HCT116 (cell line): ENCODE results near the gene FAM163B. TPM values are rescaled to one million over a fixed set of nuclear protein-coding genes. Genes with fewer than 3 reads are reported as not detected.
"Not testable (repeated sequence)": the region's sequence is repeated elsewhere in the genome, so short reads cannot be mapped to it uniquely, and the experiment has no call there.

ENCODE experiments used
- ATAC-seq: fragments of 200-7000 bp; cut with Tn5 transposase; 2 replicates; pipeline ENCODE4 v1.9.1; 2020; ENCODE audit warnings: mild to moderate bottlenecking, moderate library complexity
- BruUV-seq: library from RNA; stranded (reverse); fragments of 400-500 nt; replicated peaks from 2 replicates; lab custom pipeline; 2021; lab: Mats Ljungman, UMichigan
- CTCF ChIA-PET: fragments of 300-600 bp; sonication (Branson Sonifier 250); formaldehyde crosslinking; loops from one replicate; lab custom pipeline; 2021; ENCODE audit warnings: antibody characterized with exemption; lab: Charles Lee
- POLR2A ChIA-PET: fragments of 300-600, 350-600 bp; sonication (Branson Sonifier 250); formaldehyde crosslinking; loops from one replicate; lab custom pipeline; 2021; ENCODE audit warnings: antibody characterized with exemption; lab: Charles Lee
- RAD21 ChIA-PET, 2 experiments: fragments of 300-600 bp; sonication (Branson Sonifier 250); formaldehyde crosslinking; loops; one replicate each; lab custom pipeline; 2023; ENCODE audit warnings: low total read pairs in 2 of 2; ENCODE audit not compliant: uncharacterized antibody in 2 of 2, unreplicated experiment in 2 of 2, low non-redundant PET in 1 of 2; lab: Charles Lee
- DNase-seq: peaks from one replicate; pipeline ENCODE4 v3.0.0-alpha.2; 2010; ENCODE audit warnings: low read depth, low spot score
- H2AFZ ChIP-seq: fragments of 200-600 bp; shearing (Covaris generic), sonication (generic); 2 replicates; pipeline ENCODE4 v1.6.1; 2017; ENCODE audit warnings: low read depth, mixed run types, mixed read lengths, antibody characterized with exemption, low read length; ENCODE audit not compliant: poor library complexity, severe bottlenecking
- H3K27ac ChIP-seq: 2 replicates; pipeline ENCODE4 v1.5.1; 2012; ENCODE audit warnings: low read depth, low read length
- H3K27me3 ChIP-seq: fragments of 200-600 bp; sonication (generic); 2 replicates; pipeline ENCODE4 v1.6.1; 2016; ENCODE audit warnings: mixed run types, low read length, mixed read lengths; ENCODE audit not compliant: insufficient read depth
- H3K36me3 ChIP-seq, 2 experiments: fragments of 200-500 bp in 1 of 2; fragments of 200-600 bp in 1 of 2; sonication (Bioruptor generic) in 1 of 2; sonication (generic) in 1 of 2; 2 replicates each; pipeline versions ENCODE4 v1.5.1 to v1.6.1; 2014 to 2016; ENCODE audit warnings: low read length in 2 of 2, inconsistent platforms in 1 of 2, mixed read lengths in 1 of 2, mixed run types in 1 of 2; ENCODE audit not compliant: insufficient read depth in 2 of 2, control insufficient read depth in 1 of 2
- H3K4me1 ChIP-seq, 2 experiments: fragments of 200-600 bp in 1 of 2; sonication (generic) in 1 of 2; 2 replicates each; pipeline versions ENCODE4 v1.5.1 to v1.6.1; 2012 to 2017; ENCODE audit warnings: low read length in 2 of 2, inconsistent platforms in 1 of 2, mild to moderate bottlenecking in 1 of 2, mixed read lengths in 1 of 2, mixed run types in 1 of 2, moderate library complexity in 1 of 2; ENCODE audit not compliant: insufficient read depth in 2 of 2, control insufficient read depth in 1 of 2
- H3K4me2 ChIP-seq: fragments of 200-600 bp; sonication (generic); 2 replicates; pipeline ENCODE4 v1.6.1; 2017; ENCODE audit warnings: mixed run types, low read length, mixed read lengths
- H3K4me3 ChIP-seq, 2 experiments: fragments of 200-600 bp in 1 of 2; sonication (generic) in 1 of 2; replicated peaks in 1 of 2; 2 replicates each; pipeline ENCODE4 v1.5.1; 2011 to 2016; ENCODE audit warnings: low read length in 2 of 2, control low read depth in 1 of 2, low read depth in 1 of 2, mild to moderate bottlenecking in 1 of 2, mixed read lengths in 1 of 2, mixed run types in 1 of 2
- H3K79me2 ChIP-seq: fragments of 200-600 bp; sonication (generic); 2 replicates; pipeline ENCODE4 v1.6.1; 2017; ENCODE audit warnings: mild to moderate bottlenecking, mixed run types, low read length, moderate library complexity, mixed read lengths; ENCODE audit not compliant: insufficient read depth
- H3K9ac ChIP-seq: fragments of 200-600 bp; sonication (generic); 2 replicates; pipeline ENCODE4 v1.6.1; 2016; ENCODE audit warnings: low read length, mixed read lengths
- H3K9me2 ChIP-seq: fragments of 200-600 bp; sonication (generic), shearing (Covaris generic); 2 replicates; pipeline ENCODE4 v1.6.1; 2017; ENCODE audit warnings: mixed run types, mild to moderate bottlenecking, moderate library complexity; ENCODE audit not compliant: insufficient read depth
- H3K9me3 ChIP-seq, 2 experiments: fragments of 200-500 bp in 1 of 2; fragments of 200-600 bp in 1 of 2; sonication (Bioruptor generic) in 1 of 2; sonication (generic) in 1 of 2; 2 replicates each; pipeline ENCODE4 v1.6.1; 2014 to 2017; ENCODE audit warnings: low read length in 2 of 2, mixed read lengths in 2 of 2, inconsistent platforms in 1 of 2, low read depth in 1 of 2, mild to moderate bottlenecking in 1 of 2, mixed run types in 1 of 2, moderate library complexity in 1 of 2; ENCODE audit not compliant: control insufficient read depth in 1 of 2, insufficient read depth in 1 of 2
- H4K20me1 ChIP-seq: fragments of 200-600 bp; sonication (generic), shearing (Covaris generic); 2 replicates; pipeline ENCODE4 v1.6.1; 2017; ENCODE audit warnings: mixed run types, mild to moderate bottlenecking, moderate library complexity; ENCODE audit not compliant: insufficient read depth
- CEBPB ChIP-seq: IDR thresholded peaks from 2 replicates; pipeline ENCODE4 v1.6.1; 2012; ENCODE audit warnings: low read depth
- POLR2AphosphoS5 ChIP-seq: IDR thresholded peaks from 2 replicates; pipeline ENCODE4 v1.6.1; 2011; ENCODE audit warnings: mild to moderate bottlenecking, low read depth, low read length, moderate library complexity
- ZNF274 ChIP-seq: fragments of 200-500 bp; sonication (Bioruptor generic); IDR thresholded peaks from 2 replicates; pipeline ENCODE4 v1.6.1; 2014; ENCODE audit warnings: mild to moderate bottlenecking, low read depth, low read length, inconsistent platforms
- intact Hi-C: fragments of 100-400 bp; cut with micrococcal nuclease; formaldehyde crosslinking; loops from 2 replicates; pipeline ENCODE4 v1.10.0; 2022
- total RNA-seq: library from RNA; stranded (reverse); gene quantifications from one replicate; pipeline ENCODE4 v1.2.1, GENCODE V29; 2021; ENCODE audit not compliant: unreplicated experiment
- TF ChIP-seq, protein P1 (sequence below): IDR thresholded peaks from 2 replicates; pipeline ENCODE4 v1.6.1; 2011; ENCODE audit warnings: mild to moderate bottlenecking, low read length, moderate library complexity; ENCODE audit not compliant: insufficient replicate concordance; ENCODE audit errors: extremely low read depth
- TF ChIP-seq, protein P2 (sequence below), 3 experiments: fragments of 200-600 bp in 1 of 3; sonication (generic) in 1 of 3; IDR thresholded peaks in 2 of 3; conservative IDR thresholded peaks in 1 of 3; 2 replicates each; pipeline ENCODE4 v1.5.1; 2012 to 2017; ENCODE audit warnings: low read depth in 2 of 3, low read length in 2 of 3, antibody characterized with exemption in 1 of 3, borderline replicate concordance in 1 of 3, control low read depth in 1 of 3, mild to moderate bottlenecking in 1 of 3, mixed read lengths in 1 of 3, mixed run types in 1 of 3, moderate library complexity in 1 of 3; ENCODE audit not compliant: insufficient read depth in 1 of 3
- TF ChIP-seq, protein P3 (sequence below): IDR thresholded peaks from 2 replicates; pipeline ENCODE4 v1.6.1; 2012; ENCODE audit warnings: low read depth

The FAM163B gene
- total RNA-seq, 1 experiment from 2014 or later: not detected

DNA sequence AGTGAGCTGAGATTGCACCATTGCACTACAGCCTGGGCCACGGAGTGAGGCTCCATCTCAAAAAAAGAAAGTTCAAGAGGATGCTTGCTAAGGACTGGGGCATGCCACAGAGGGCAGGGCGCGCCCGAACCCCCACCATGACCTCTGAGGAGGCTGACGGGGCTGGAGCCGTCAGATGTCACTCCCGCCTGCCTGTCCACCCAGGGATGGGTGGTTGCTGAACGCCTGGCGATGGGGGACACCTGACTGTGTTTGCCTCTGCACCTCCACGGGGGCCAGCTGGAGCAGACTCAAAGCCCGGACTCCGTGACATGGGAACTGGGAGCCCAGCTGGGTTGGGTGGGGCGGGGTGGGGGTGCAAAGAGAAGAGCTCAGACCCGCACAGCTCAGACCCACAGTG is 42.8 kb downstream of the FAM163B start (continued):
- TF ChIP-seq, protein P1, sequence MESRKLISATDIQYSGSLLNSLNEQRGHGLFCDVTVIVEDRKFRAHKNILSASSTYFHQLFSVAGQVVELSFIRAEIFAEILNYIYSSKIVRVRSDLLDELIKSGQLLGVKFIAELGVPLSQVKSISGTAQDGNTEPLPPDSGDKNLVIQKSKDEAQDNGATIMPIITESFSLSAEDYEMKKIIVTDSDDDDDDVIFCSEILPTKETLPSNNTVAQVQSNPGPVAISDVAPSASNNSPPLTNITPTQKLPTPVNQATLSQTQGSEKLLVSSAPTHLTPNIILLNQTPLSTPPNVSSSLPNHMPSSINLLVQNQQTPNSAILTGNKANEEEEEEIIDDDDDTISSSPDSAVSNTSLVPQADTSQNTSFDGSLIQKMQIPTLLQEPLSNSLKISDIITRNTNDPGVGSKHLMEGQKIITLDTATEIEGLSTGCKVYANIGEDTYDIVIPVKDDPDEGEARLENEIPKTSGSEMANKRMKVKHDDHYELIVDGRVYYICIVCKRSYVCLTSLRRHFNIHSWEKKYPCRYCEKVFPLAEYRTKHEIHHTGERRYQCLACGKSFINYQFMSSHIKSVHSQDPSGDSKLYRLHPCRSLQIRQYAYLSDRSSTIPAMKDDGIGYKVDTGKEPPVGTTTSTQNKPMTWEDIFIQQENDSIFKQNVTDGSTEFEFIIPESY: no peak
- no peak for TF ChIP-seq POLR2AphosphoS5

DNA sequence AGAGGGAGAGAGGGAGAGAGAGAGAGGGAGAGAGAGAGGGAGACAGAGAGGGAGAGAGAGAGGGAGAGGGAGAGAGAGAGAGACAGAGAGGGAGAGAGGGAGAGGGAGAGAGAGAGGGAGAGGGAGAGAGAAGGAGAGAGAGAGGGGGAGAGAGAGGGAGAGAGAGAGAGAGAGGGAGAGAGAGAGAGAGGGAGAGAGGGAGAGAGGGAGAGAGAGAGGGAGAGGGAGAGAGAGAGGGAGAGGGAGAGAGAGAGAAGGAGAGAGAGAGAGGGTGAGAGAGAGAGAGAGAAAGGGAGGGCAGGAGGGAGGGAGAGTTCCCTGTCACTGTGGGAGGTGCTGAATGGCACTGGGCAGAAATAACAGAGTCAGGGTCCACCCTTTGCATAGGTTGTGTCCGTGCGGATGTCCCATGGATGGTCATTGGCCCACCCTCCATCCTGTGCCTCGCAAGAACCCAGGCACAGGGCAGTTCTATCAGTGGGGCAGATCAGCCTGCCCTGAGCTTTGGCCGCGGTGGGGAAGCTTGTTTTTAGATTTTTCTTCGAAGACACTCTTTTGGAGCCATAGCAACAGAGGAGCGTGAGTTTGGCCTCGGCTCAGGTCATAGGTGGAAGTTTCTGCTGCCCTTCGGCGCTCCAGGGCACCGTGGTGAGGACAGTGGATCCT is 44.6 kb downstream of the FAM163B start:
- H3K4me3 ChIP-seq: no peak overlapping the region
- intact Hi-C loops: no loop called here
- TF ChIP-seq, protein P2, sequence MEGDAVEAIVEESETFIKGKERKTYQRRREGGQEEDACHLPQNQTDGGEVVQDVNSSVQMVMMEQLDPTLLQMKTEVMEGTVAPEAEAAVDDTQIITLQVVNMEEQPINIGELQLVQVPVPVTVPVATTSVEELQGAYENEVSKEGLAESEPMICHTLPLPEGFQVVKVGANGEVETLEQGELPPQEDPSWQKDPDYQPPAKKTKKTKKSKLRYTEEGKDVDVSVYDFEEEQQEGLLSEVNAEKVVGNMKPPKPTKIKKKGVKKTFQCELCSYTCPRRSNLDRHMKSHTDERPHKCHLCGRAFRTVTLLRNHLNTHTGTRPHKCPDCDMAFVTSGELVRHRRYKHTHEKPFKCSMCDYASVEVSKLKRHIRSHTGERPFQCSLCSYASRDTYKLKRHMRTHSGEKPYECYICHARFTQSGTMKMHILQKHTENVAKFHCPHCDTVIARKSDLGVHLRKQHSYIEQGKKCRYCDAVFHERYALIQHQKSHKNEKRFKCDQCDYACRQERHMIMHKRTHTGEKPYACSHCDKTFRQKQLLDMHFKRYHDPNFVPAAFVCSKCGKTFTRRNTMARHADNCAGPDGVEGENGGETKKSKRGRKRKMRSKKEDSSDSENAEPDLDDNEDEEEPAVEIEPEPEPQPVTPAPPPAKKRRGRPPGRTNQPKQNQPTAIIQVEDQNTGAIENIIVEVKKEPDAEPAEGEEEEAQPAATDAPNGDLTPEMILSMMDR (IDR thresholded peaks at IDR 0.05 in 2 of 3, conservative IDR thresholded peaks at IDR 0.05 in 1 of 3; ENCODE audit: borderline replicate concordance in 1 of 3, insufficient read depth in 1 of 3, low read depth in 2 of 3, low read length in 2 of 3): no peak
- TF ChIP-seq CEBPB: no peak
- TF ChIP-seq, protein P3, sequence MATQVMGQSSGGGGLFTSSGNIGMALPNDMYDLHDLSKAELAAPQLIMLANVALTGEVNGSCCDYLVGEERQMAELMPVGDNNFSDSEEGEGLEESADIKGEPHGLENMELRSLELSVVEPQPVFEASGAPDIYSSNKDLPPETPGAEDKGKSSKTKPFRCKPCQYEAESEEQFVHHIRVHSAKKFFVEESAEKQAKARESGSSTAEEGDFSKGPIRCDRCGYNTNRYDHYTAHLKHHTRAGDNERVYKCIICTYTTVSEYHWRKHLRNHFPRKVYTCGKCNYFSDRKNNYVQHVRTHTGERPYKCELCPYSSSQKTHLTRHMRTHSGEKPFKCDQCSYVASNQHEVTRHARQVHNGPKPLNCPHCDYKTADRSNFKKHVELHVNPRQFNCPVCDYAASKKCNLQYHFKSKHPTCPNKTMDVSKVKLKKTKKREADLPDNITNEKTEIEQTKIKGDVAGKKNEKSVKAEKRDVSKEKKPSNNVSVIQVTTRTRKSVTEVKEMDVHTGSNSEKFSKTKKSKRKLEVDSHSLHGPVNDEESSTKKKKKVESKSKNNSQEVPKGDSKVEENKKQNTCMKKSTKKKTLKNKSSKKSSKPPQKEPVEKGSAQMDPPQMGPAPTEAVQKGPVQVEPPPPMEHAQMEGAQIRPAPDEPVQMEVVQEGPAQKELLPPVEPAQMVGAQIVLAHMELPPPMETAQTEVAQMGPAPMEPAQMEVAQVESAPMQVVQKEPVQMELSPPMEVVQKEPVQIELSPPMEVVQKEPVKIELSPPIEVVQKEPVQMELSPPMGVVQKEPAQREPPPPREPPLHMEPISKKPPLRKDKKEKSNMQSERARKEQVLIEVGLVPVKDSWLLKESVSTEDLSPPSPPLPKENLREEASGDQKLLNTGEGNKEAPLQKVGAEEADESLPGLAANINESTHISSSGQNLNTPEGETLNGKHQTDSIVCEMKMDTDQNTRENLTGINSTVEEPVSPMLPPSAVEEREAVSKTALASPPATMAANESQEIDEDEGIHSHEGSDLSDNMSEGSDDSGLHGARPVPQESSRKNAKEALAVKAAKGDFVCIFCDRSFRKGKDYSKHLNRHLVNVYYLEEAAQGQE: no peak
- no peak for TF ChIP-seq ZNF274
- H2AFZ ChIP-seq: no peak overlapping the region
- no peak for DNase-seq
- peaks cover 17% of the 10 kb centered on the region in 2 experiments for H3K4me1 ChIP-seq
- H3K9ac ChIP-seq: no peak overlapping the region
- POLR2A ChIA-PET: no interaction called here
- H3K27ac ChIP-seq: peak overlapping the region; percentile 48; the same call in 1 of the 2 replicates
- no peaks in the 10 kb centered on the region for H3K79me2 ChIP-seq
- H4K20me1 ChIP-seq: no peaks in the 10 kb centered on the region
- ATAC-seq: no peak
- no peaks in the 10 kb centered on the region for H3K36me3 ChIP-seq
- RAD21 ChIA-PET: no interaction called here
- H3K9me3 ChIP-seq: no peaks in the 10 kb centered on the region
- CTCF ChIA-PET: no interaction called here
- H3K27me3 ChIP-seq: peaks cover 6% of the 10 kb centered on the region; the same call in 1 of the 2 replicates
- no peak overlapping the region for H3K4me2 ChIP-seq
- no TSS peak for BruUV-seq
- H3K9me2 ChIP-seq: no peaks in the 10 kb centered on the region

DNA sequence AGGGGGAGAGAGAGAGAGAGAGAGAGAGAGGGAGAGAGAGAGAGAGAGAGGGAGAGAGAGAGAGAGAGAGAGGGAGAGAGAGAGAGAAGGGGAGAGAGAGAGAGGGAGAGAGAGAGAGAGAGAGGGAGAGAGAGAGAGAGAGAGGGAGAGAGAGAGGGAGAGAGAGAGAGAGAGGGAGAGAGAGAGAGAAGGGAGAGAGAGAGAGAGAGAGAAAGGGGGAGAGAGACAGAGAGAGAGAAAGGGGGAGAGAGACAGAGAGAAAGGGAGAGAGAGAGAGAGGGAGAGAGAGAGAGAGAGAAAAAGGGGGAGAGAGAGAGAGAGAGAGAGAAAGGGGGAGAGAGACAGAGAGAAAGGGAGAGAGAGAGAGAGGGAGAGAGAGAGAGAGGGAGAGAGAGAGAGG is 45.4 kb downstream of the FAM163B start:
- H3K9me3 ChIP-seq, H3K9ac ChIP-seq, H4K20me1 ChIP-seq, BruUV-seq, intact Hi-C loops, H3K4me3 ChIP-seq, RAD21 ChIA-PET, H2AFZ ChIP-seq, H3K27me3 ChIP-seq, DNase-seq, CTCF ChIA-PET, H3K9me2 ChIP-seq, ATAC-seq, H3K4me2 ChIP-seq, POLR2A ChIA-PET, H3K79me2 ChIP-seq, H3K36me3 ChIP-seq: not testable (repeated sequence)
- Histone ChIP-seq H3K4me1 (peaks cover 24% of the 10 kb centered on the region in 2 experiments), H3K27ac (peak overlapping the region; percentile 48; the same call in 1 of the 2 replicates)
